H9 (cell line): ENCODE results near the gene CDH23. TPM values are rescaled to one million over a fixed set of nuclear protein-coding genes. Genes with fewer than 3 reads are reported as not detected.

Experiments used
- DNase-seq: peaks from one replicate; pipeline ENCODE4 v3.0.0-alpha.2; 2017
- H2AFZ ChIP-seq: one replicate; pipeline ENCODE4 v1.6.1; 2013; ENCODE audit warnings: mild to moderate bottlenecking, low read length, control low read depth, moderate library complexity
- H2AK5ac ChIP-seq: 2 replicates; pipeline ENCODE4 v1.6.1; 2013; ENCODE audit warnings: low read length, control low read depth, mixed read lengths; ENCODE audit not compliant: insufficient read length
- H2BK120ac ChIP-seq: one replicate; pipeline ENCODE4 v1.6.1; 2013; ENCODE audit warnings: low read depth, mild to moderate bottlenecking, low read length, control low read depth, inconsistent platforms; ENCODE audit not compliant: poor library complexity, severe bottlenecking
- H2BK12ac ChIP-seq: 2 replicates; pipeline ENCODE4 v1.6.1; 2013; ENCODE audit warnings: low read length, control low read depth, mixed read lengths, low read depth; ENCODE audit not compliant: insufficient read length
- H2BK15ac ChIP-seq: 2 replicates; pipeline ENCODE4 v1.6.1; 2013; ENCODE audit warnings: low read depth, low read length, control low read depth
- H2BK20ac ChIP-seq: one replicate; pipeline ENCODE4 v1.6.1; 2013; ENCODE audit warnings: low read depth, mild to moderate bottlenecking, low read length, control low read depth, inconsistent platforms; ENCODE audit not compliant: poor library complexity, severe bottlenecking
- H2BK5ac ChIP-seq: 2 replicates; pipeline ENCODE4 v1.6.1; 2013; ENCODE audit warnings: low read length, control low read depth, mixed read lengths; ENCODE audit not compliant: insufficient read length
- H3K14ac ChIP-seq: 2 replicates; pipeline ENCODE4 v1.6.1; 2013; ENCODE audit warnings: low read length, control low read depth; ENCODE audit not compliant: insufficient read depth
- H3K18ac ChIP-seq: 2 replicates; pipeline ENCODE4 v1.6.1; 2013; ENCODE audit warnings: low read depth, mild to moderate bottlenecking, mixed read lengths, low read length, control low read depth; ENCODE audit not compliant: insufficient read length
- H3K23ac ChIP-seq: 2 replicates; pipeline ENCODE4 v1.6.1; 2013; ENCODE audit warnings: low read length, control low read depth, mixed read lengths, low read depth; ENCODE audit not compliant: insufficient read length
- H3K23me2 ChIP-seq: 2 replicates; pipeline ENCODE4 v1.6.1; 2013; ENCODE audit warnings: low read depth, mild to moderate bottlenecking, mixed read lengths, low read length, control low read depth; ENCODE audit not compliant: insufficient read length, poor library complexity, severe bottlenecking
- H3K27ac ChIP-seq: 2 replicates; pipeline ENCODE4 v1.5.1; 2013; ENCODE audit warnings: low read length, control low read depth, mixed read lengths, low read depth; ENCODE audit not compliant: insufficient read length
- H3K27me3 ChIP-seq: 2 replicates; pipeline ENCODE4 v1.6.1; 2013; ENCODE audit warnings: low read length, control low read depth, inconsistent platforms; ENCODE audit not compliant: insufficient read depth
- H3K4ac ChIP-seq: 2 replicates; pipeline ENCODE4 v1.6.1; 2013; ENCODE audit warnings: low read depth, mild to moderate bottlenecking, control low read depth, inconsistent platforms, low read length, moderate library complexity
- H3K4me1 ChIP-seq: 2 replicates; pipeline ENCODE4 v1.6.1; 2013; ENCODE audit warnings: low read length, control low read depth, inconsistent platforms; ENCODE audit not compliant: insufficient read depth
- H3K4me2 ChIP-seq: 2 replicates; pipeline ENCODE4 v1.6.1; 2013; ENCODE audit warnings: low read length, control low read depth, mixed read lengths; ENCODE audit not compliant: insufficient read length, insufficient read depth
- H3K56ac ChIP-seq: 2 replicates; pipeline ENCODE4 v1.6.1; 2013; ENCODE audit warnings: low read depth, mild to moderate bottlenecking, mixed read lengths, low read length, control low read depth; ENCODE audit not compliant: insufficient read length
- H3K79me1 ChIP-seq: 2 replicates; pipeline ENCODE4 v1.6.1; 2013; ENCODE audit warnings: low read depth, mild to moderate bottlenecking, moderate library complexity, low read length, control low read depth, inconsistent platforms; ENCODE audit not compliant: insufficient read depth, poor library complexity, severe bottlenecking
- H3K79me2 ChIP-seq: 2 replicates; pipeline ENCODE4 v1.6.1; 2013; ENCODE audit warnings: low read length, control low read depth, inconsistent platforms; ENCODE audit not compliant: insufficient read depth
- H3K9ac ChIP-seq: 2 replicates; pipeline ENCODE4 v1.6.1; 2013; ENCODE audit warnings: low read length, control low read depth, mixed read lengths; ENCODE audit not compliant: insufficient read length; ENCODE audit errors: extremely low read depth
- H3K9me3 ChIP-seq: one replicate; pipeline ENCODE4 v1.6.1; 2013; ENCODE audit warnings: low read depth, low read length, inconsistent platforms; ENCODE audit not compliant: control insufficient read depth
- H3T11ph ChIP-seq: one replicate; pipeline ENCODE4 v1.6.1; 2013; ENCODE audit warnings: mild to moderate bottlenecking, low read length, control low read depth, inconsistent platforms
- H4K20me1 ChIP-seq: one replicate; pipeline ENCODE4 v1.6.1; 2013; ENCODE audit not compliant: control insufficient read depth, insufficient read length, insufficient read depth
- H4K5ac ChIP-seq: 2 replicates; pipeline ENCODE4 v1.6.1; 2013; ENCODE audit warnings: low read depth, mild to moderate bottlenecking, mixed read lengths, low read length, control low read depth; ENCODE audit not compliant: insufficient read length
- H4K8ac ChIP-seq: replicated peaks from 2 replicates; pipeline ENCODE4 v1.6.1; 2013; ENCODE audit warnings: low read length, control low read depth, mixed read lengths, low read depth; ENCODE audit not compliant: insufficient read length
- H4K91ac ChIP-seq: 2 replicates; pipeline ENCODE4 v1.6.1; 2013; ENCODE audit warnings: low read depth, mild to moderate bottlenecking, moderate library complexity, mixed read lengths, low read length, control low read depth; ENCODE audit not compliant: insufficient read length
- H3K27ac Mint-ChIP-seq, 3 experiments: 2 replicates in 2 of 3; 3 replicates in 1 of 3; pipeline ENCODE4 v1.8.0; 2020 to 2021; ENCODE audit warnings: mixed read lengths in 3 of 3, mild to moderate bottlenecking in 1 of 3, moderate library complexity in 1 of 3
- H3K27me3 Mint-ChIP-seq: 2 replicates; pipeline ENCODE4 v1.8.0; 2021; ENCODE audit warnings: low read depth, mild to moderate bottlenecking, moderate library complexity, mixed read lengths
- H3K36me3 Mint-ChIP-seq, 3 experiments: 2 replicates in 2 of 3; 3 replicates in 1 of 3; pipeline ENCODE4 v1.8.0; 2020 to 2021; ENCODE audit warnings: low read depth in 3 of 3, mixed read lengths in 3 of 3; ENCODE audit not compliant: insufficient read depth in 1 of 3
- H3K4me1 Mint-ChIP-seq, 2 experiments: 2 replicates each; pipeline ENCODE4 v1.8.0; 2020; ENCODE audit warnings: mixed read lengths in 2 of 2
- H3K4me3 Mint-ChIP-seq, 2 experiments: 2 replicates in 1 of 2; 3 replicates in 1 of 2; pipeline ENCODE4 v1.8.0; 2020 to 2021; ENCODE audit warnings: mild to moderate bottlenecking in 2 of 2, mixed read lengths in 2 of 2, moderate library complexity in 1 of 2
- H3K9me3 Mint-ChIP-seq, 2 experiments: 2 replicates in 1 of 2; 3 replicates in 1 of 2; pipeline ENCODE4 v1.8.0; 2020; ENCODE audit warnings: mild to moderate bottlenecking in 2 of 2, mixed read lengths in 2 of 2, moderate library complexity in 1 of 2
- WGBS: extraction: QIAGEN DNeasy Blood & Tissue Kit; methylation state at CpG from one replicate; pipeline ENCODE4 v1.1.7; 2013; ENCODE audit warnings: missing lambda C conversion rate, low lambda C conversion rate, mixed read lengths; ENCODE audit not compliant: insufficient read length; ENCODE audit errors: extremely low coverage; 5-methylcytosine and 5-hydroxymethylcytosine counted together
- total RNA-seq: library from RNA; stranded (reverse); gene quantifications from 2 replicates; pipeline ENCODE4 v1.2.1, GENCODE V29; 2021
- TF ChIP-seq, protein P1 (sequence below): fragments of 200-600 bp; sonication (generic); conservative IDR thresholded peaks from 3 replicates; pipeline ENCODE4 v1.8.0; 2021; ENCODE audit warnings: antibody characterized with exemption, mild to moderate bottlenecking

Gene CDH23
- total RNA-seq, 1 experiment from 2014 or later, result 2.1 TPM

GRCh38 chr10:71504168-71504567 lies 107.4 kb downstream of the CDH23 start:
- no peaks in the 10 kb centered on the region for H3K23me2 ChIP-seq
- H3K4me1 Mint-ChIP-seq, result peaks cover 10 to 18% of the 10 kb centered on the region in 2 experiments; a peak in 3 of 4 replicates
- H3T11ph ChIP-seq, result no peak overlapping the region
- H3K27ac ChIP-seq, result no peak overlapping the region
- H3K4me3 Mint-ChIP-seq, result no peak overlapping the region
- H3K79me1 ChIP-seq, result no peaks in the 10 kb centered on the region
- H3K27me3 Mint-ChIP-seq, result peaks cover 22% of the 10 kb centered on the region
- no peaks in the 10 kb centered on the region for H3K4me1 ChIP-seq
- WGBS, result no CpG with 5 or more reads among the region's 2 CpGs
- H4K8ac ChIP-seq, result no peak overlapping the region
- no peak overlapping the region for H4K91ac ChIP-seq
- H3K27ac Mint-ChIP-seq, result no peak overlapping the region
- no peak overlapping the region for H2BK20ac ChIP-seq
- no peak overlapping the region for H3K9ac ChIP-seq
- H3K4me2 ChIP-seq, result no peak overlapping the region
- H2AFZ ChIP-seq, result no peak overlapping the region
- H3K27me3 ChIP-seq, result 0 out of 2 replicates have a peak, but pooled peaks cover 2% of the 10 kb centered on the region
- no peak overlapping the region for H3K4ac ChIP-seq
- no peak overlapping the region for H3K23ac ChIP-seq
- H3K9me3 ChIP-seq, result no peaks in the 10 kb centered on the region
- no peak overlapping the region for H2BK12ac ChIP-seq
- H2BK15ac ChIP-seq, result no peak overlapping the region
- no peak overlapping the region for H2BK5ac ChIP-seq
- no peak overlapping the region for H3K14ac ChIP-seq
- H3K56ac ChIP-seq, result no peak overlapping the region
- no peaks in the 10 kb centered on the region for H4K20me1 ChIP-seq
- no peaks in the 10 kb centered on the region for H3K9me3 Mint-ChIP-seq
- TF ChIP-seq, protein P1, sequence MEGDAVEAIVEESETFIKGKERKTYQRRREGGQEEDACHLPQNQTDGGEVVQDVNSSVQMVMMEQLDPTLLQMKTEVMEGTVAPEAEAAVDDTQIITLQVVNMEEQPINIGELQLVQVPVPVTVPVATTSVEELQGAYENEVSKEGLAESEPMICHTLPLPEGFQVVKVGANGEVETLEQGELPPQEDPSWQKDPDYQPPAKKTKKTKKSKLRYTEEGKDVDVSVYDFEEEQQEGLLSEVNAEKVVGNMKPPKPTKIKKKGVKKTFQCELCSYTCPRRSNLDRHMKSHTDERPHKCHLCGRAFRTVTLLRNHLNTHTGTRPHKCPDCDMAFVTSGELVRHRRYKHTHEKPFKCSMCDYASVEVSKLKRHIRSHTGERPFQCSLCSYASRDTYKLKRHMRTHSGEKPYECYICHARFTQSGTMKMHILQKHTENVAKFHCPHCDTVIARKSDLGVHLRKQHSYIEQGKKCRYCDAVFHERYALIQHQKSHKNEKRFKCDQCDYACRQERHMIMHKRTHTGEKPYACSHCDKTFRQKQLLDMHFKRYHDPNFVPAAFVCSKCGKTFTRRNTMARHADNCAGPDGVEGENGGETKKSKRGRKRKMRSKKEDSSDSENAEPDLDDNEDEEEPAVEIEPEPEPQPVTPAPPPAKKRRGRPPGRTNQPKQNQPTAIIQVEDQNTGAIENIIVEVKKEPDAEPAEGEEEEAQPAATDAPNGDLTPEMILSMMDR, result no peak
- H3K36me3 Mint-ChIP-seq, result no peaks in the 10 kb centered on the region
- H4K5ac ChIP-seq, result no peak overlapping the region
- no peak overlapping the region for H3K18ac ChIP-seq
- no peak overlapping the region for H2AK5ac ChIP-seq
- no peak for DNase-seq
- no peak overlapping the region for H2BK120ac ChIP-seq
- H3K79me2 ChIP-seq, result no peaks in the 10 kb centered on the region
